ENCODE measurements around the gene UGT1A6. TPM values are rescaled to one million over a fixed set of nuclear protein-coding genes. Genes with fewer than 3 reads are reported as not detected.

The UGT1A6 gene
- total RNA-seq, 1 donor from 2014 or later, result 0.32 TPM

- intact Hi-C loops (cut with DNase I), result no loop called here
- DNase-seq (no peak), ATAC-seq (ENCODE audit: poor library complexity) (no peak)
These were observed 129.5 kb downstream of the UGT1A6 start for GRCh38 chr2:233822101-233822771.

Other genes with a start within 250 kb of the UGT1A6 start
- 18.0 TPM for gene USP40, start 126.1 kb upstream of the UGT1A6 start, total RNA-seq
- not detected for gene UGT1A8, start 75.3 kb upstream of the UGT1A6 start, total RNA-seq
- not detected for gene UGT1A10, start 56.4 kb upstream of the UGT1A6 start, total RNA-seq
- not detected for gene UGT1A9, start 21.0 kb upstream of the UGT1A6 start, total RNA-seq
- gene UGT1A7, start 11.0 kb upstream of the UGT1A6 start, total RNA-seq, result not detected
- gene UGT1A5, start 20.0 kb downstream of the UGT1A6 start, total RNA-seq, result not detected
- gene UGT1A4, start 25.8 kb downstream of the UGT1A6 start, total RNA-seq, result not detected
- not detected for gene UGT1A3, start 36.2 kb downstream of the UGT1A6 start, total RNA-seq
- not detected for gene UGT1A1, start 67.4 kb downstream of the UGT1A6 start, total RNA-seq
- gene MROH2A, start 85.4 kb downstream of the UGT1A6 start, total RNA-seq, result not detected
- 0.40 TPM for gene HJURP, start 161.6 kb downstream of the UGT1A6 start, total RNA-seq
- not detected for gene TRPM8, start 224.5 kb downstream of the UGT1A6 start, total RNA-seq